K562 (cell line): Measurements from ENCODE around the gene NAGPA.

Source experiments
- BCL6 ChIP-seq: fragments of 250-450 bp; sonication (Bioruptor Pico); IDR thresholded peaks from 2 replicates; pipeline ENCODE4 v1.4.0; 2020
- BMI1 ChIP-seq: fragments of 150-350 bp; IDR thresholded peaks from 2 replicates; pipeline ENCODE4 v1.6.1; 2014; ENCODE audit warnings: low read length
- E4F1 ChIP-seq: fragments of 250-450 bp; sonication (Bioruptor Pico); IDR thresholded peaks from 2 replicates; pipeline ENCODE4 v1.5.0; 2021; ENCODE audit warnings: mild to moderate bottlenecking, borderline replicate concordance
- FOXJ3 ChIP-seq: sonication (generic); formaldehyde crosslinking; IDR thresholded peaks from 2 replicates; pipeline ENCODE4 v1.4.0; 2020; ENCODE audit warnings: mild to moderate bottlenecking, missing genetic modification reagents
- FOXP1 ChIP-seq: sonication (generic); formaldehyde crosslinking; IDR thresholded peaks from 2 replicates; pipeline ENCODE4 v1.8.0; 2022; ENCODE audit warnings: mild to moderate bottlenecking, missing genetic modification reagents
- MTA1 ChIP-seq: fragments of 450-650 bp; IDR thresholded peaks from 2 replicates; pipeline ENCODE4 v1.6.1; 2017; ENCODE audit warnings: borderline replicate concordance
- MYC ChIP-seq, 2 experiments: fragments of 250-450 bp in 1 of 2; sonication (Bioruptor Pico) in 1 of 2; IDR thresholded peaks; 2 replicates each; pipeline versions ENCODE4 v1.5.1 to v1.6.1; 2012 to 2021; ENCODE audit warnings: low read depth in 2 of 2, borderline replicate concordance in 1 of 2, improper control_type of control experiment in 1 of 2, low read length in 1 of 2, mild to moderate bottlenecking in 1 of 2, moderate library complexity in 1 of 2
- RNF2 ChIP-seq: sonication (generic); IDR thresholded peaks from 2 replicates; pipeline ENCODE4 v1.6.1; 2016
- SAFB2 ChIP-seq: fragments of 200-400 bp; formaldehyde crosslinking; IDR thresholded peaks from 2 replicates; pipeline ENCODE4 v1.6.1; 2018; ENCODE audit warnings: borderline replicate concordance, low read length, low read depth, moderate library complexity; ENCODE audit not compliant: severe bottlenecking
- TEAD4 ChIP-seq, 2 experiments: sonication (generic) in 1 of 2; formaldehyde crosslinking in 1 of 2; IDR thresholded peaks; 2 replicates each; pipeline versions ENCODE4 v1.6.1 to v1.8.0; 2012 to 2022; ENCODE audit warnings: borderline replicate concordance in 1 of 2, inconsistent platforms in 1 of 2, low read length in 1 of 2, mild to moderate bottlenecking in 1 of 2, missing genetic modification reagents in 1 of 2
- ZKSCAN1 ChIP-seq: fragments of 150-350 bp; IDR thresholded peaks from 2 replicates; pipeline ENCODE4 v1.6.1; 2016; ENCODE audit warnings: low read depth, low read length
- TF ChIP-seq, protein P1 (sequence below): fragments of 450-650 bp; conservative IDR thresholded peaks from 2 replicates; pipeline ENCODE4 v1.6.1; 2016; ENCODE audit warnings: missing genetic modification characterization, low read depth, mild to moderate bottlenecking, control low read depth, missing compliant biosample characterization
- TF ChIP-seq, protein P2 (sequence below), 2 experiments: IDR thresholded peaks; 2 replicates each; pipeline ENCODE4 v1.6.1; 2011; ENCODE audit warnings: borderline replicate concordance in 1 of 2, control low read depth in 1 of 2, low read depth in 1 of 2, low read length in 1 of 2, mild to moderate bottlenecking in 1 of 2, mixed read lengths in 1 of 2, moderate library complexity in 1 of 2; ENCODE audit not compliant: insufficient read depth in 1 of 2, insufficient read length in 1 of 2, poor library complexity in 1 of 2, severe bottlenecking in 1 of 2; ENCODE audit errors: extremely low read depth in 1 of 2

DNA sequence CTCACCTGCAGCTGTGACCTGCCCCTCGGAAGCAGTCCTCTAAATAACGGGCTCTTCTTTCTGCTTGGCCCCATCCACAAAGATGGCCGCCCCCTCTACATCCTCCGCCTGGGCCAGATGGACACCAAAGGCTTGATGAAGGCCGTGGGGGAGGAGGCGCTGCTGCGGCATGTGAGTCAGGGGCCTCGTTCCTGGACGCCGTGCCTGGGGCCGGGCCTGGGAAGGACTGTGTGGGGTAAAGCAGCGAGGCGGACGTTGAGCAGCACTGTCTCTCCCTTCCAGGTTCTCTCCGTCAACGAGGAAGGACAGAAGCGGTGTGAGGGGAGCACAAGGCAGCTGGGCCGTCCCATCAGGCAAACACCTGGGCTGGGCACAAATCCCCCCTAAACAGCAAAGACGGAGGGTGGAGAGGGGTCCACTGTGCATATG lies 33.1 kb downstream of the NAGPA start:
- TF ChIP-seq, protein P1, sequence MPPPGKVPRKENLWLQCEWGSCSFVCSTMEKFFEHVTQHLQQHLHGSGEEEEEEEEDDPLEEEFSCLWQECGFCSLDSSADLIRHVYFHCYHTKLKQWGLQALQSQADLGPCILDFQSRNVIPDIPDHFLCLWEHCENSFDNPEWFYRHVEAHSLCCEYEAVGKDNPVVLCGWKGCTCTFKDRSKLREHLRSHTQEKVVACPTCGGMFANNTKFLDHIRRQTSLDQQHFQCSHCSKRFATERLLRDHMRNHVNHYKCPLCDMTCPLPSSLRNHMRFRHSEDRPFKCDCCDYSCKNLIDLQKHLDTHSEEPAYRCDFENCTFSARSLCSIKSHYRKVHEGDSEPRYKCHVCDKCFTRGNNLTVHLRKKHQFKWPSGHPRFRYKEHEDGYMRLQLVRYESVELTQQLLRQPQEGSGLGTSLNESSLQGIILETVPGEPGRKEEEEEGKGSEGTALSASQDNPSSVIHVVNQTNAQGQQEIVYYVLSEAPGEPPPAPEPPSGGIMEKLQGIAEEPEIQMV (tag) = no peak
- no peak for TF ChIP-seq MYC (IDR thresholded peaks at IDR 0.05; ENCODE audit: low read depth, low read length)
- TF ChIP-seq MYC (CRISPR knock-in tag; IDR thresholded peaks at IDR 0.05; ENCODE audit: borderline replicate concordance, low read depth) = no peak
- no peak for TF ChIP-seq BCL6
- no peak for TF ChIP-seq MTA1
- TF ChIP-seq SAFB2 = no peak
- no peak for TF ChIP-seq E4F1 (CRISPR knock-in tag)
- TF ChIP-seq FOXP1 (CRISPR knock-in tag) = no peak
- no peak for TF ChIP-seq ZKSCAN1
- TF ChIP-seq BMI1 = no peak
- TF ChIP-seq, protein P2, sequence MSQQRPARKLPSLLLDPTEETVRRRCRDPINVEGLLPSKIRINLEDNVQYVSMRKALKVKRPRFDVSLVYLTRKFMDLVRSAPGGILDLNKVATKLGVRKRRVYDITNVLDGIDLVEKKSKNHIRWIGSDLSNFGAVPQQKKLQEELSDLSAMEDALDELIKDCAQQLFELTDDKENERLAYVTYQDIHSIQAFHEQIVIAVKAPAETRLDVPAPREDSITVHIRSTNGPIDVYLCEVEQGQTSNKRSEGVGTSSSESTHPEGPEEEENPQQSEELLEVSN (IDR thresholded peaks at IDR 0.05; ENCODE audit: borderline replicate concordance in 1 of 2, extremely low read depth in 1 of 2, insufficient read depth in 1 of 2, insufficient read length in 1 of 2, low read depth in 1 of 2, low read length in 1 of 2, poor library complexity in 1 of 2, severe bottlenecking in 1 of 2) = no peak
- TF ChIP-seq TEAD4 (IDR thresholded peaks at IDR 0.05; ENCODE audit: low read length) = no peak
- no peak for TF ChIP-seq TEAD4 (CRISPR knock-in tag; IDR thresholded peaks at IDR 0.05; ENCODE audit: borderline replicate concordance)
- no peak for TF ChIP-seq FOXJ3
- TF ChIP-seq RNF2 = no peak
